GM19468 (cell line): ENCODE results near the gene AKR1B1.
A peak's percentile ranks its signal among the peaks of the same experiment; 100 is the strongest.

Source experiments
- ATAC-seq: cut with Tn5 transposase; IDR thresholded peaks from one replicate; pipeline ENCODE4 v1.9.1; 2021; ENCODE audit warnings: mild to moderate bottlenecking, moderate library complexity, moderate number of reproducible peaks; ENCODE audit not compliant: unreplicated experiment; ENCODE audit errors: extremely low read depth

The AKR1B1 gene

GRCh38 chr7:134472572-134473244, 13.8 kb upstream of the AKR1B1 start:
- ATAC-seq = no peak

GRCh38 chr7:134470864-134471263, 12.0 kb upstream of the AKR1B1 start:
- ATAC-seq = no peak

DNA sequence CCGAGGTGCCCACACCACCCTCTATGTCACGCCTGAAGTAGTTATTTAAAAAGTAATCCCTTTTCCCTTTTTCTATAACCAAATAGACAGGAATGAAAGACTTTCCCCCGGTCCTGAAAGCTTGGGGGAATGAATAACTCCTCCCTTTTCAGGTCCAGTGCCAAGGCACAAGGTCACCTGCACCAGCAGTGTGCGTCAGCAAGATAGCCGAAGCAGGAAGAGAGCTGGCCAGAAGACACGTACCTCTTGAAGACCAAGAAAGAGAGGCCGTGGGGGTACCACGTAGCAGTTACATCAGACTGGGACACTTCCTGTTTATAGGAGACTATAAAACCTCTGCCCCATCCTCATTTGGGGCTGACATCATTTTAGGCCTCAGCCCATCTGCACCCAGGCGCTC, 10.7 kb upstream of the AKR1B1 start:
- ATAC-seq = no peak

DNA sequence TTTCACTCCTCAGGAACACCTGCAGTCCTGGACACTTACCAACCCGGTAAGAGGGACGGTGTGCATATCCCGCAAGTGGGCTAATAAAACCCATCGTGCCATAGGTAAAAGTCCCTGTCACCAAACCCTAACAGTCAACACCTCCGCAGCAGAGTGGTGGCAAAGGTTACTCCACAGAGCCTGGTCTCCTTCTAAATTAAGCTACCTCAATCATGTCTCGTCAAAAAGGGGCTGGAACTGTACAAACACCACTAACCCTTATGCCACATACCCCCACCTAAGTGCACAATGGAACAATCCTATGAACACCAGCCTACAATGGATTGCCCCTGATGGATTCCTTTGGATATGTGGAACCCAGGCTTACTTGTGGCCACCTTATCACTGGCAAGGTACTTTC, 9.6 kb upstream of the AKR1B1 start:
- no peak for ATAC-seq

GRCh38 chr7:134468054-134468453, 9.2 kb upstream of the AKR1B1 start:
- ATAC-seq = no peak

DNA sequence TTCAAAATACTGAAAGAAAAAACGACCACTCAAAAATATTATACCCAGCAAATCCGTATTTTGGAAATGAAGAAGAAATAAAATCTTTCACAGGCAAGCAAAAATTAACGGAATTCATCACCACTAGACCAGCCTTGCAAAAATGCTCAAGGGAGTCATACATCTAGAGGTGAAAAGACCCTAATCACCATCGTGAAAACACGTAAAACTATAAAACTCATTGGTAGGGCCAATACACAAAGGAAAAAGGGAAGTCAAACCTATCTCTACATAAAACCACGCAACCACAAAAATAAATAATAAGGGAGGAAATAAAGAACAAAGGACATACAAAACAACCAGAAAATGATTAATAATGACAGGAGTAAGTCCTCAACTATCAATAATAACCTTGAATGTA, 6.6 kb upstream of the AKR1B1 start:
- ATAC-seq = no peak

- ATAC-seq = no peak
Observed at GRCh38 chr7:134464496-134464895, 5.6 kb upstream of the AKR1B1 start.

DNA sequence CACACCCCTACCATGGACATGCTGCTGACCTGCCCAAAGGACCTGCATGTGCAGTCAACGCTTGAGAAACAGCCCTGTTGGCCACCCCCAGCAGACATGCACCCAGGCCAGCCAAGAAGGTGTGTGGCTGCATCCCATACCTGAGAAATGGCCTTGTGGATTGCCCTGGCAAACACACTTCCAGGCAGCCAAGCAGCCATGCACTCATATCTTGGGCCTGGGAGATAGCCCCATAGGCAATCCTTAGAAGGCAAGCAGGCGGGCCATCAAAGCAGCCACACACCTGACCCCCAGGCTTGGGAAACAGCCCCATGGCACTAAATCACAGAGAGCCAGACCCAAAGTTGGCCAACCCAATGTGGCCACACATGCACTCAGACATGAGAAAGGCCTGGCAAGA, 4.9 kb upstream of the AKR1B1 start:
- no peak for ATAC-seq

GRCh38 chr7:134462337-134462925, 3.5 kb upstream of the AKR1B1 start:
- no peak for ATAC-seq

DNA sequence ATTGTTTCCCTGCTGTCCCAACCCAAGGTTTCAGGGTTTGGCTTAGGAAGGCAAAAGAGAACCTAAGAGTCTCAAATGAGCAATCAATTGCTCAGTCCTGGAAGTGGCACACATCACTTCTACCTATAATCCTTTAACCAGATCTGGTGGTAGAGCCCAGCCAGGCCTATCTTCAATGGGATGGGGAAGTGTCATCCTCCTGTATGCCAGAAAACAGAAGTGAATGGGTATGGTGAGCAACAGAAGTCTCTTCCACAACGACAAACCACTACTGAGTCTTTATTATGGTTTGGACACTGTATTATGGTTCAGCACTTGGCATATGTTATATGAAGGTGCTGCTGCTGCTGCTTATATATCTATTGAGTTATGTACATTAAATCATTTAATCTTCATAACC, 3.0 kb upstream of the AKR1B1 start:
- no peak for ATAC-seq

- ATAC-seq = no peak
Observed at GRCh38 chr7:134459981-134460380, 1.1 kb upstream of the AKR1B1 start.

GRCh38 chr7:134458341-134458805, 527 bp downstream of the AKR1B1 start:
- peak; percentile 19 for ATAC-seq

DNA sequence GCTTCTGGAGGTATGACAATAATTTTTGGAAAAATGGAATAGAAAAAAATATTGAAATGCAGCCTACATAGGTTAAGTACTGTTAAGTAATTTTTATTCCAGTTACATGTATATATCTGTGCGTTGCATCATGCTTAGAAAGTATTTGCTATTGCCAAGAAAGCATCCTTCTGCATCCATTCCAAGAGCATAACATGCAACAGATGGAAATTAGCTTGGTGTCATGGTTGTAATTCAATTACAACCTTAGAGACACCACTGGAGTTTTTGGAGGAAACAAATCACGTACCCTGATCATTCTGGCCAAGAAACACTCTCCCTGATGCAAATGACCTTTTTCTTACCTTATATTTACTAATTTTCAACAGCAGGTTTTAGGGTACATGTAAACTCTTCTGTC, 1.7 kb downstream of the AKR1B1 start:
- ATAC-seq = no peak

DNA sequence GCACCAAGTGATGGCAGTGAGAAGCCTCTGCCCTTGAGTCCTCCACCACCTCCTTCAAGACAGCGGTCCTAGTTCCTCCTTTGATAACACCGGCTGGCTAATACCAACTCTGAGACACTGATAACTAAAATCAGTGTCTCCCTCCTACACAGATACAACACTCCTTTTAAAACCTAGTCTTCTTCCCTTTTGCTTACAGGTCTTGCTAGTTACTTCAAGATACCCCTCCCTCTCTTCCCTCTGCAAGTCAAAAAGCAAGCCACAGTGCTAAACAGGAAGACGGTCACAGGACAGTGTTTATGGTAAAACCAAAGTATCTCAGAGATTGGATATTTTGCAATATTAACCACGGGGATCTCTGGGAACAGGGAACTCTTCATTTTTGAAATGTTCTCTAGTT, 4.6 kb downstream of the AKR1B1 start:
- no peak for ATAC-seq

DNA sequence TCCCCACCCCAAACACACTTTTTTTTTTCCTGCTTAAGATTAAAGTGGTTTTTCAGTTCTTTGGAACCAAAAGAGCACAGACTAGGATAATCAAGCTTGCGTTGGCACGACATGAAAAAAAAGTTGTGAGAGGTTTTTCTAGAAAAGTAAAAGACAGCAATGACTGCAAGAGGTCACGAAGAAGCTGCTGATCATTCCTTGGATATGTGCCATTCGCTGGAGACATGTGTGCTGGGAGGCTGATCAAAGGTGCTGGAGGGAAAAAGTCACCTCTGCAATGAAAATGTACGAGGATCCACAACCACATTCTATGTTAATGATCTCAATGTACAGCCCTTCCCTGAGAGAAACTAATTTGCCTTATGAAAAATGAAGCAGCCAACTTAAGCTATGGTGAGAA, 5.4 kb downstream of the AKR1B1 start:
- no peak for ATAC-seq

GRCh38 chr7:134452991-134453473, 5.9 kb downstream of the AKR1B1 start:
- ATAC-seq = no peak

DNA sequence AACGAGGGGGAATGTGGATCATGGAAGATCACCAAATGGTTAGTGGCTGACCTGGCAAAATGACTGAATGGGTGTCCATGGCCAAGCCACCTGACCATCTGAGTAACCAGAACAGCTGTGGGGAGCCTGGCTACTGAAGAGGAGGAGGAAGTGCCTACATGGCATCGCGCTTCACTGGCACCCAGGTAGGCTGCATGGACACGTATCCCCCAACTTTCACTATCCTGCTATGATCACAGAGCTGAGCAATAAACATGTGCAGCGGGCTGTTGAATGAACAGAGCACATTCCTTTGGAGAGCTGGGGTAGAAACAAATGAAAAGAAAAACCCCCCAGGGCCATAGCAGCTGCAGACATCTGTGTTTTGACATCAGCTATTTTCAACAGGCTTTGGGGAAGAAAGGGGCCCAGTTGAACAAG, 6.5 kb downstream of the AKR1B1 start:
- ATAC-seq = no peak

GRCh38 chr7:134451656-134452055, 7.2 kb downstream of the AKR1B1 start:
- ATAC-seq = no peak

DNA sequence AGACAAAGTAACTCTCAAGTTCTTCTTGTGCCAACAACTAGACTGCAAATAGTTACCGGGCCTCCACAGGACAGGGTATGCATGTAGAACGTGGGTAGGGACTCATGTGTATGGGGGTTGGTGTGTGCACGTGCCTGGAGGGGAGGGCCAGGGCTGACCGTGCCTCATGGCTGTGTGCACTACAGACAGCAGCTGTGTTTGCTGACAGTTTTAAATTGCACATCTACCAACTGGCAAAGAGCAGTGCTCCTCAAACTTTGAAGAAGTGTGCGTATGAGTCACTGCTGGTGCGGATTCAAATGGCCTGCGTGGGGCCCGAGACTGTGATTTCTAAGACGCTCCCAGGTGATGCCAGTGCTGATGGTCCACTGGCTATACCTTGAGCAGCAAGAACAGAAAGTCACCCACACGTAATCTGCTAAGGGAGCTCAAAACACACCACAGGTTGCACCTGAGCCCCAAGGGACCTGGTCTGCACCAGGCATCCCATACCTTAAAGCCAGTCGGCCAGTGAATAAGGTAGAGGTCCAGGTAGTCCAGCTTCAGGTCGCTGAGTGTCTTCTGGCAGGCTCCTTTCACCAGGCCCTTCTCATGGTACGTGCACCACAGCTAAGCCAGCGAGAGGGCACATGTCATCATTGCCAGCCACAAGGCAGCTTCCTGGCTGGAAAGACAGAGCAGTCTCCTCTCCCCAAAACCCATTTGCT, 8.5 kb downstream of the AKR1B1 start:
- no peak for ATAC-seq

GRCh38 chr7:134449680-134450079, 9.2 kb downstream of the AKR1B1 start:
- no peak for ATAC-seq
